OCI-LY7 (cell line): ENCODE results near the gene GZF1. TPM values are rescaled to one million over a fixed set of nuclear protein-coding genes. Genes with fewer than 3 reads are reported as not detected.

ENCODE experiments used
- BruUV-seq: library from RNA; stranded (reverse); fragments of 400-500 nt; replicated peaks from 2 replicates; lab custom pipeline; 2021; lab: Mats Ljungman, UMichigan
- CTCF ChIA-PET: fragments of 300-600 bp; sonication (Branson Sonifier 250); formaldehyde crosslinking; loops from one replicate; lab custom pipeline; 2022; ENCODE audit warnings: antibody characterized with exemption; ENCODE audit not compliant: unreplicated experiment; lab: Charles Lee
- POLR2A ChIA-PET: fragments of 300-600 bp; sonication (Branson Sonifier 250); formaldehyde crosslinking; loops from one replicate; lab custom pipeline; 2022; ENCODE audit warnings: antibody characterized with exemption; lab: Charles Lee
- DNase-seq: peaks from one replicate; pipeline ENCODE4 v3.0.0-alpha.2; 2015; ENCODE audit warnings: low spot score
- H2AFZ ChIP-seq: fragments of 200-600 bp; sonication (generic), shearing (Covaris generic); 2 replicates; pipeline ENCODE4 v1.6.1; 2014; ENCODE audit warnings: mild to moderate bottlenecking, antibody characterized with exemption, low read length, moderate library complexity
- H3K27ac ChIP-seq: fragments of 200-600 bp; sonication (generic); 2 replicates; pipeline ENCODE4 v1.5.1; 2014; ENCODE audit warnings: mixed run types, low read depth, mild to moderate bottlenecking, moderate library complexity, low read length, inconsistent platforms; ENCODE audit not compliant: poor library complexity, severe bottlenecking
- H3K36me3 ChIP-seq: fragments of 200-600 bp; sonication (generic); 2 replicates; pipeline ENCODE4 v1.6.1; 2014; ENCODE audit warnings: mild to moderate bottlenecking, antibody characterized with exemption, low read length, moderate library complexity, mixed read lengths; ENCODE audit not compliant: insufficient read depth
- H3K4me1 ChIP-seq: fragments of 200-600 bp; sonication (generic); 2 replicates; pipeline ENCODE4 v1.5.1; 2014; ENCODE audit warnings: mild to moderate bottlenecking, low read length; ENCODE audit not compliant: insufficient read depth, poor library complexity, severe bottlenecking
- H3K4me2 ChIP-seq: fragments of 200-600 bp; sonication (generic); 2 replicates; pipeline ENCODE4 v1.6.1; 2014; ENCODE audit warnings: mild to moderate bottlenecking, low read length
- H3K4me3 ChIP-seq: fragments of 200-600 bp; sonication (generic); 2 replicates; pipeline ENCODE4 v1.5.1; 2014; ENCODE audit warnings: mild to moderate bottlenecking, low read depth, low read length; ENCODE audit not compliant: poor library complexity, severe bottlenecking
- H3K79me2 ChIP-seq: fragments of 200-600 bp; sonication (generic); 2 replicates; pipeline ENCODE4 v1.6.1; 2016; ENCODE audit warnings: low read depth, mild to moderate bottlenecking, low read length, moderate library complexity, mixed read lengths; ENCODE audit not compliant: insufficient read depth
- H3K9me2 ChIP-seq: fragments of 200-600 bp; sonication (generic); 2 replicates; pipeline ENCODE4 v1.6.1; 2016; ENCODE audit warnings: mild to moderate bottlenecking, low read length, mixed read lengths; ENCODE audit not compliant: insufficient read depth
- H3K9me3 ChIP-seq: fragments of 200-600 bp; sonication (generic); 2 replicates; pipeline ENCODE4 v1.6.1; 2014; ENCODE audit warnings: mild to moderate bottlenecking, mixed run types, low read length, mixed read lengths
- H4K20me1 ChIP-seq: fragments of 200-600 bp; sonication (generic); 2 replicates; pipeline ENCODE4 v1.6.1; 2014; ENCODE audit warnings: mild to moderate bottlenecking, antibody characterized with exemption, low read length, moderate library complexity, mixed read lengths; ENCODE audit not compliant: insufficient read depth
- EZH2phosphoT487 ChIP-seq: fragments of 200-600 bp; sonication (generic); IDR thresholded peaks from 2 replicates; pipeline ENCODE4 v1.6.1; 2018; ENCODE audit warnings: low read depth, borderline replicate concordance, mild to moderate bottlenecking, mixed run types, antibody characterized with exemption, low read length, moderate library complexity, mixed read lengths
- intact Hi-C: fragments of 100-400 bp; cut with micrococcal nuclease; formaldehyde crosslinking; loops from one replicate; pipeline ENCODE4 v1.10.0; 2022; ENCODE audit not compliant: unreplicated experiment
- total RNA-seq, 2 experiments: library from RNA; depleted of rRNA in 1 of 2; stranded (reverse); fragments of >200 nt in 1 of 2; shearing (Covaris generic) in 1 of 2; gene quantifications; 2 replicates each; pipeline ENCODE4 v1.2.3, GENCODE V29; 2014 to 2022
- TF ChIP-seq, protein P1 (sequence below): fragments of 200-600 bp; sonication (generic); conservative IDR thresholded peaks from 2 replicates; pipeline ENCODE4 v1.5.1; 2014; ENCODE audit warnings: mild to moderate bottlenecking, antibody characterized with exemption, low read length, moderate library complexity, mixed read lengths

GZF1 gene
- total RNA-seq, 2 experiments from 2014 or later: 17.1 to 17.7 TPM

DNA sequence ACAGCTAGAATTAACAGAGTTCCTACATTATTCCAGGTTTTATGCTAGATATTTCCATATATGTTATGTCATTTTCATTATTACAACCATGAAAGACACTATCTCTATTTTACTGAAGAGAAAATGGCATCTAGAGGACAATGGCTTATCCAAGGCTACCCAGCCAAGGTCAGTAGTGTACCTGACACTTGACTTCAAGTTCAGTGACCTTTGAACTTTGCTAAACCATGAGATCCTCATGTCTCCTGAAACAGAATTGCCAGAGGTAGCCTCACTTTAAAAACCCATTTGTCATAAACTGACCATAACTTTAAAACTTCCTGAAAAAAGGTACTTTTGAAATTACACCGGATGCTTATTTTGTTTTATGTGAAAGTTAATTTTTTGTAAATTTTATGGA lies 44.9 kb downstream of the GZF1 start:
- no peaks in the 10 kb centered on the region for H3K9me2 ChIP-seq
- no peak overlapping the region for H2AFZ ChIP-seq
- POLR2A ChIA-PET: interaction anchor here (0.8 to 1.0 kb wide), 3 partner anchors 11 to 25 kb away, joined by 3 to 4 read pairs (median 3); no protein-coding TSS in a partner anchor
- CTCF ChIA-PET: interaction anchor here (0.8 kb wide), 1 partner anchor 11 kb away, joined by 3 read pairs; no protein-coding TSS in a partner anchor
- no TSS peak for BruUV-seq
- no peaks in the 10 kb centered on the region for H3K4me1 ChIP-seq
- peaks cover 20% of the 10 kb centered on the region for H4K20me1 ChIP-seq
- no peaks in the 10 kb centered on the region for H3K9me3 ChIP-seq
- peaks cover 54% of the 10 kb centered on the region for H3K79me2 ChIP-seq
- no peak overlapping the region for H3K4me3 ChIP-seq
- DNase-seq: no peak
- intact Hi-C loops: no loop called here
- TF ChIP-seq, protein P1, sequence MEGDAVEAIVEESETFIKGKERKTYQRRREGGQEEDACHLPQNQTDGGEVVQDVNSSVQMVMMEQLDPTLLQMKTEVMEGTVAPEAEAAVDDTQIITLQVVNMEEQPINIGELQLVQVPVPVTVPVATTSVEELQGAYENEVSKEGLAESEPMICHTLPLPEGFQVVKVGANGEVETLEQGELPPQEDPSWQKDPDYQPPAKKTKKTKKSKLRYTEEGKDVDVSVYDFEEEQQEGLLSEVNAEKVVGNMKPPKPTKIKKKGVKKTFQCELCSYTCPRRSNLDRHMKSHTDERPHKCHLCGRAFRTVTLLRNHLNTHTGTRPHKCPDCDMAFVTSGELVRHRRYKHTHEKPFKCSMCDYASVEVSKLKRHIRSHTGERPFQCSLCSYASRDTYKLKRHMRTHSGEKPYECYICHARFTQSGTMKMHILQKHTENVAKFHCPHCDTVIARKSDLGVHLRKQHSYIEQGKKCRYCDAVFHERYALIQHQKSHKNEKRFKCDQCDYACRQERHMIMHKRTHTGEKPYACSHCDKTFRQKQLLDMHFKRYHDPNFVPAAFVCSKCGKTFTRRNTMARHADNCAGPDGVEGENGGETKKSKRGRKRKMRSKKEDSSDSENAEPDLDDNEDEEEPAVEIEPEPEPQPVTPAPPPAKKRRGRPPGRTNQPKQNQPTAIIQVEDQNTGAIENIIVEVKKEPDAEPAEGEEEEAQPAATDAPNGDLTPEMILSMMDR: no peak
- no peak for TF ChIP-seq EZH2phosphoT487
- peaks cover 21% of the 10 kb centered on the region for H3K36me3 ChIP-seq
- H3K27ac ChIP-seq: no peak overlapping the region
- H3K4me2 ChIP-seq: no peak overlapping the region

- H3K79me2 ChIP-seq: peaks cover 62% of the 10 kb centered on the region
- no peak overlapping the region for H3K4me2 ChIP-seq
- TF ChIP-seq, protein P1: no peak
- TF ChIP-seq EZH2phosphoT487: no peak
- DNase-seq: no peak
- H3K4me1 ChIP-seq: no peaks in the 10 kb centered on the region
- ChIA-PET CTCF (no interaction called here), POLR2A (interaction anchor here (1.0 kb wide), 2 partner anchors 10 to 17 kb away, joined by 3 read pairs; no protein-coding TSS in a partner anchor)
- no peaks in the 10 kb centered on the region for H3K9me3 ChIP-seq
- peaks cover 20% of the 10 kb centered on the region for H4K20me1 ChIP-seq
- no peak overlapping the region for H3K4me3 ChIP-seq
- no TSS peak for BruUV-seq
- intact Hi-C loops: no loop called here
- H3K36me3 ChIP-seq: peaks cover 15% of the 10 kb centered on the region; the same call in 1 of the 2 replicates
- H2AFZ ChIP-seq: no peak overlapping the region
- H3K27ac ChIP-seq: no peak overlapping the region
- no peaks in the 10 kb centered on the region for H3K9me2 ChIP-seq
Observed at GRCh38 chr20:23407781-23408464, 45.9 kb downstream of the GZF1 start.

DNA sequence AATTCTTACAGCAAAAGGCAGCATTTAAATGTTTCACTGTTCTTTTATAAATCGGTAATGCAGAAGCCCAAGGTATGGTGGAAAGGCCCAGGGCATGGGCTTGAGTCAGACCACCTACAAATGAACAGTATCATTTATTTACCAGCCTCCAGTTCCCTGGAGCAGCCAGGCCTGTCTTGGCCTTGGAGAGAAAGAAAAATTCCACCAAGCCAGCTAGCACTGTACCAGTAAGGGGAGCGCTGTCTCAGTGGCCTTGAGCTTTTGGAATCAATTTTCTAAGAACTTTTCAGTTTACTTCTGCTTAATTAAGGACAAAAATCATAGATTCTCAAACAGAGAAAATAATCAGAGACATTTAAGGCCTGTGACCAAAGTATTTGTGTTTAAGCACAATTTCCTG lies 47.0 kb downstream of the GZF1 start:
- Histone ChIP-seq H3K4me3 (no peak overlapping the region), H4K20me1 (peaks cover 20% of the 10 kb centered on the region), H3K79me2 (peaks cover 73% of the 10 kb centered on the region), H3K4me1 (no peaks in the 10 kb centered on the region), H3K36me3 (peaks cover 15% of the 10 kb centered on the region; the same call in 1 of the 2 replicates), H3K4me2 (no peak overlapping the region), H2AFZ (no peak overlapping the region), H3K27ac (no peak overlapping the region), H3K9me3 (no peaks in the 10 kb centered on the region), H3K9me2 (no peaks in the 10 kb centered on the region)
- no peak for TF ChIP-seq EZH2phosphoT487
- TF ChIP-seq, protein P1: no peak
- no TSS peak for BruUV-seq
- POLR2A ChIA-PET: interaction anchor here (1.1 kb wide), 1 partner anchor 10 kb away, joined by 4 read pairs; no protein-coding TSS in a partner anchor
- no peak for DNase-seq
- intact Hi-C loops: no loop called here
- CTCF ChIA-PET: no interaction called here
